Tibial nerve (tissue), 3 donors: ENCODE results near the gene CPB1.

Source experiments
- POLR2A ChIP-seq, 2 donors: fragments of 450-650 bp; IDR thresholded peaks; one replicate each; pipeline ENCODE4 v1.6.1; 2017; ENCODE audit warnings: antibody characterized with exemption in 2 of 2, mild to moderate bottlenecking in 2 of 2, moderate library complexity in 2 of 2
- TF ChIP-seq, protein P1 (sequence below), 5 experiments: fragments of 200-600 bp in 3 of 5; fragments of 450-650 bp in 2 of 5; sonication (generic) in 3 of 5; IDR thresholded peaks; one replicate each; pipeline ENCODE4 v1.5.1; 2016 to 2019; ENCODE audit warnings: antibody characterized with exemption in 5 of 5, mild to moderate bottlenecking in 3 of 5, moderate library complexity in 2 of 5

DNA sequence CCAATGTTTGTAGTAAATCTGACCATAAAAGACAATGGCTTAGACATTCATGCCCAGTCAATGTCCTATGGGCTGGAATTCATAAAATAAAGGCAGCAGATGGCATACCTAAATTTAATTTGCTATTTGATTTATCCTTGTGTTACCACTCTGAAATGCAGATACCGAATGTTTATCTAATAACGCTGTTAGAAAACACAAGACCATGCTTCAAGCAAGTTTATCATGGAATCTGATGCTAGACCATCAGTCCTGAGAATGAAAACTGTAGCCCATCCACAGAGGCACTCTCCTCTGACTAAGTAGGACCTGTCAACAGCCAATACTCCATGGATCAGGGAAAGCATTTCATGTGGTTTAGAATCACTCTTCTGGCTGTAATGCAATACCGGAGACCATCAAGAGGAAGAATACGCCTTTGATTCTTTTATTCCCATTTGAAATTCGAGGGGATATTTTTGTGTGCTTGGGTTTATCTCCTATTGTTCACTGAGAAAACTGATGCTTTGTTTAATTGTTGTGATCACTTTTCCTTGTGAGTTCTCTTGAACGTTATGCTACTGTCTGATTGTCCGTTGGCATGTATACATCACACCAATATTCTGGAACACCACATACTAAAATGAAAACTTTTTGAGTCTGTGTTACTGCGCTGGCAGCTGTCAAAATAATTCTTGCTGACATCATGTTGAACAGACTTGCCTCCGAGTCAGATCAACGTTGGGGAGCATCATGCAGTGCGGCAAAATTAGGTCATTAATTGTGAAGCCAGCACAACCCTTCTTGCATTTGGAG is 12.1 kb upstream of the CPB1 start:
- TF ChIP-seq, protein P1, sequence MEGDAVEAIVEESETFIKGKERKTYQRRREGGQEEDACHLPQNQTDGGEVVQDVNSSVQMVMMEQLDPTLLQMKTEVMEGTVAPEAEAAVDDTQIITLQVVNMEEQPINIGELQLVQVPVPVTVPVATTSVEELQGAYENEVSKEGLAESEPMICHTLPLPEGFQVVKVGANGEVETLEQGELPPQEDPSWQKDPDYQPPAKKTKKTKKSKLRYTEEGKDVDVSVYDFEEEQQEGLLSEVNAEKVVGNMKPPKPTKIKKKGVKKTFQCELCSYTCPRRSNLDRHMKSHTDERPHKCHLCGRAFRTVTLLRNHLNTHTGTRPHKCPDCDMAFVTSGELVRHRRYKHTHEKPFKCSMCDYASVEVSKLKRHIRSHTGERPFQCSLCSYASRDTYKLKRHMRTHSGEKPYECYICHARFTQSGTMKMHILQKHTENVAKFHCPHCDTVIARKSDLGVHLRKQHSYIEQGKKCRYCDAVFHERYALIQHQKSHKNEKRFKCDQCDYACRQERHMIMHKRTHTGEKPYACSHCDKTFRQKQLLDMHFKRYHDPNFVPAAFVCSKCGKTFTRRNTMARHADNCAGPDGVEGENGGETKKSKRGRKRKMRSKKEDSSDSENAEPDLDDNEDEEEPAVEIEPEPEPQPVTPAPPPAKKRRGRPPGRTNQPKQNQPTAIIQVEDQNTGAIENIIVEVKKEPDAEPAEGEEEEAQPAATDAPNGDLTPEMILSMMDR (IDR thresholded peaks at IDR 0.05), result no peak
- TF ChIP-seq POLR2A (IDR thresholded peaks at IDR 0.05), result no peak
